ENCODE measurements around the gene MPRIP.

The MPRIP gene

DNA sequence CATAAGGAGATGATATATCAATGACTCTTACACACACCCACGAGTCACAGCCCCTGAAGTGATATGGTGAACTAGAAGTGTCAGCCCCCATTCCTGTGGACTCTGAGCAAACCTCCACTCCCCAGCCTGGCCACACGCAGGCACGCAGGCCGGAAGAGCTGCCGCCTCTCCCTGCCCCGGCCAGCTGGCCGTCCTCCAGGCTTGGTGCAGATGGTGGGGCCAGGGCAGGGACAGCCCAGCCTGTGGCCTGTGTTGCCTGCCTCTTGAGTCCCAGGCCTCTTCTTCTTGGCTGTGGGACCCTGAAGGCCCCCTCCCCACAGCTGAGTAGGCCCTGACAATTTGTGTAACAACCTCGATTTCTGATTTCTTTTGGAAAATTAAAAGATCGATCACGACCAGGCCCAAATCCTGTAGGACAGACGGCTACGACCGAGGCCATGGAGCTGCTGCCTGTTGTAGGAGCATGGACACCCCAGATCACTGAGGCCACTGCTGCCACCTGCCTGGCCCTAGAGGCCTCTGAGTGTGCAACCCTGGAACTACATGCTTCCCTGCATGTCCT is 10.0 kb upstream of the MPRIP start:
- peak overlapping the region; percentile 26 to 67 for H3K27ac ChIP-seq
- DNase-seq (ENCODE audit: low spot score): no peak
- no peak overlapping the region for H3K4me3 ChIP-seq
- TF ChIP-seq, protein P1, sequence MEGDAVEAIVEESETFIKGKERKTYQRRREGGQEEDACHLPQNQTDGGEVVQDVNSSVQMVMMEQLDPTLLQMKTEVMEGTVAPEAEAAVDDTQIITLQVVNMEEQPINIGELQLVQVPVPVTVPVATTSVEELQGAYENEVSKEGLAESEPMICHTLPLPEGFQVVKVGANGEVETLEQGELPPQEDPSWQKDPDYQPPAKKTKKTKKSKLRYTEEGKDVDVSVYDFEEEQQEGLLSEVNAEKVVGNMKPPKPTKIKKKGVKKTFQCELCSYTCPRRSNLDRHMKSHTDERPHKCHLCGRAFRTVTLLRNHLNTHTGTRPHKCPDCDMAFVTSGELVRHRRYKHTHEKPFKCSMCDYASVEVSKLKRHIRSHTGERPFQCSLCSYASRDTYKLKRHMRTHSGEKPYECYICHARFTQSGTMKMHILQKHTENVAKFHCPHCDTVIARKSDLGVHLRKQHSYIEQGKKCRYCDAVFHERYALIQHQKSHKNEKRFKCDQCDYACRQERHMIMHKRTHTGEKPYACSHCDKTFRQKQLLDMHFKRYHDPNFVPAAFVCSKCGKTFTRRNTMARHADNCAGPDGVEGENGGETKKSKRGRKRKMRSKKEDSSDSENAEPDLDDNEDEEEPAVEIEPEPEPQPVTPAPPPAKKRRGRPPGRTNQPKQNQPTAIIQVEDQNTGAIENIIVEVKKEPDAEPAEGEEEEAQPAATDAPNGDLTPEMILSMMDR (IDR thresholded peaks at IDR 0.05): no peak

GRCh38 chr17:17033466-17033865 is 8.8 kb upstream of the MPRIP start:
- no peak overlapping the region for H3K4me3 ChIP-seq
- H3K27ac ChIP-seq: peak overlapping the region; percentile 30 to 63
- DNase-seq (ENCODE audit: low spot score): no peak
- TF ChIP-seq, protein P1 (IDR thresholded peaks at IDR 0.05): no peak

GRCh38 chr17:17034026-17034425 is 8.2 kb upstream of the MPRIP start:
- TF ChIP-seq, protein P1 (IDR thresholded peaks at IDR 0.05): no peak
- Histone ChIP-seq H3K27ac (peak overlapping the region; percentile 30 to 63), H3K4me3 (no peak overlapping the region)
- no peak for DNase-seq (ENCODE audit: low spot score)

DNA sequence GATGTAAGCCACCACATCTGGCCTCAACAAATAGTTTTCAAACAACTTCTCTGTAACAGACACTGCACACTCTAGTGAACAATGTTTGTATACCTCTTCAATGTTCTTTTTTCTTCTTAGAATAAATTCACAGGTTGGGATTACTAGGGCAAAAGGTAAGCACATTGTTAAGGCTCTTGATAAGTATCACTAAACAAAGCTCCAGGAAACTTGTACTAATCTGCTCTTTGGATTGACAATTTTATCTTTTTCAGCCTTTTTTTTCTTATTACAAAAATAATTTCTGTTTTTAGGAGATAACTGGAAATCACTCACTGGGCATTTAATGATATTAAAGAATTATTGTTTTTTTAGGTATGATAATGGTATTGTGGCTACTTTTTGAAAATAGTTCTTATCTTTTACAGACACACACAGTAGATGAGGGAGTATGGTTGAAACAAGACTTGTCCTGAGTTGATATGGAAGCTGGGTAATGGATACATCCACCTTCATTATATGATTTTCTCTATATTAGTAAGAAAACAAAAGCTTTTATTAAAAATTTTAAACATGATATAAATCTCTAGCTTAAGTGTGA is 7.7 kb upstream of the MPRIP start:
- TF ChIP-seq, protein P1 (IDR thresholded peaks at IDR 0.05): no peak
- Histone ChIP-seq H3K27ac (no peak overlapping the region), H3K4me3 (no peak overlapping the region)
- DNase-seq (ENCODE audit: low spot score): no peak

GRCh38 chr17:17035490-17035889 is 6.8 kb upstream of the MPRIP start:
- no peak for DNase-seq (ENCODE audit: low spot score)

GRCh38 chr17:17035920-17036523 is 6.2 kb upstream of the MPRIP start:
- Histone ChIP-seq H3K27ac (peak overlapping the region; percentile 66 to 92), H3K4me3 (no peak overlapping the region)
- TF ChIP-seq, protein P1 (IDR thresholded peaks at IDR 0.05): no peak
- DNase-seq (ENCODE audit: low spot score): no peak

More at GRCh38 chr17:17035490-17035889, 6.8 kb upstream of the MPRIP start:
- TF ChIP-seq, protein P1 (IDR thresholded peaks at IDR 0.05): no peak
- peak overlapping the region; percentile 66 to 92 for H3K27ac ChIP-seq
- H3K4me3 ChIP-seq: no peak overlapping the region

DNA sequence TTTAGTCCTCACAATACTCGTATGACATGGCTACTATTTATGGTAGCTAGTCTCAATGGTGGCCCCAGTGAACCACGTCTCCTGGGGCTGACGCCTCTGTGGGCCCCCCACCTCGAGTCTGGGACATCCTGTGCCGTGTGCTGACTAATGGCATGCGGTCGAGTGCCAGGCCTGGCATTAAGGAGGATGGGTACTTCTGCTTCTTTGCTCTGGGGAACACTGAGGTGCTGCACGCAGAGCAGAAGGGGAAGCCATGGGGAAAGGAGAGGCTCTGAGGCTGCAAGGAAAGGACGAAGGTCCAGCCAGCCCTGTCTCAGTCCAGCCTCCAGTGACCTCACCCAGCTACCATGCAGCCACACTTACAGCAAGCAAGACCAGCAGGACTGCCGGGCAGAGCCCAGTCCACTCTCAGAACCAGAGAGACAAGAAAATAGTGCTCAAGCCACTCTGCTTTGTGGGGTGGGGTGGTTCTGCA is 5.7 kb upstream of the MPRIP start:
- Histone ChIP-seq H3K27ac (peak overlapping the region; percentile 66 to 92), H3K4me3 (no peak overlapping the region)
- DNase-seq (ENCODE audit: low spot score): no peak
- TF ChIP-seq, protein P1 (IDR thresholded peaks at IDR 0.05): no peak
